Measurements from ENCODE around the gene RBPJ.
A peak's percentile ranks its signal among the peaks of the same experiment; 100 is the strongest.

The RBPJ gene

GRCh38 chr4:26326791-26327190 lies 6.0 kb downstream of the RBPJ start:
- no peak overlapping the region for H3K27ac ChIP-seq
- TF ChIP-seq CTCF (conservative IDR thresholded peaks at IDR 0.05) (no peak), ZFX (IDR thresholded peaks at IDR 0.05) (no peak)

GRCh38 chr4:26330186-26330787 lies 9.5 kb downstream of the RBPJ start:
- H3K27ac ChIP-seq = no peak overlapping the region
- TF ChIP-seq ZFX (IDR thresholded peaks at IDR 0.05) (no peak), CTCF (conservative IDR thresholded peaks at IDR 0.05) (peak; percentile 82)

- no peak for TF ChIP-seq ZFX (IDR thresholded peaks at IDR 0.05)
- no peak for TF ChIP-seq CTCF (conservative IDR thresholded peaks at IDR 0.05)
- H3K27ac ChIP-seq = no peak overlapping the region
Observed at GRCh38 chr4:26330946-26331345, 10.1 kb downstream of the RBPJ start.

GRCh38 chr4:26331380-26331950 lies 10.7 kb downstream of the RBPJ start:
- TF ChIP-seq ZFX (IDR thresholded peaks at IDR 0.05) (no peak), CTCF (conservative IDR thresholded peaks at IDR 0.05) (no peak)
- H3K27ac ChIP-seq = no peak overlapping the region

GRCh38 chr4:26334366-26334765 lies 13.6 kb downstream of the RBPJ start:
- no peak for TF ChIP-seq ZFX (IDR thresholded peaks at IDR 0.05)
- no peak for TF ChIP-seq CTCF (conservative IDR thresholded peaks at IDR 0.05)
- no peak overlapping the region for H3K27ac ChIP-seq

GRCh38 chr4:26337612-26338011 lies 16.8 kb downstream of the RBPJ start:
- no peak for TF ChIP-seq ZFX (IDR thresholded peaks at IDR 0.05)
- no peak for TF ChIP-seq CTCF (conservative IDR thresholded peaks at IDR 0.05)
- H3K27ac ChIP-seq = no peak overlapping the region

- no peak overlapping the region for H3K27ac ChIP-seq
Observed at GRCh38 chr4:26342328-26343037, 21.7 kb downstream of the RBPJ start.

More at GRCh38 chr4:26342328-26343037, 21.7 kb downstream of the RBPJ start:
- TF ChIP-seq CTCF (conservative IDR thresholded peaks at IDR 0.05) = no peak
- no peak for TF ChIP-seq ZFX (IDR thresholded peaks at IDR 0.05)
